WTC11 (cell line): ENCODE results near the gene CCSER1.

Source experiments
- ATF3 ChIP-seq: sonication (generic); formaldehyde crosslinking; conservative IDR thresholded peaks from 2 replicates; pipeline ENCODE4 v1.8.1; 2022; ENCODE audit warnings: mild to moderate bottlenecking, missing genetic modification reagents
- CTCF ChIP-seq: fragments of 200-600 bp; IDR thresholded peaks from 2 replicates; pipeline ENCODE4 v1.8.0; 2022; ENCODE audit warnings: antibody characterized with exemption

GRCh38 chr4:91127192-91127591, 1000.0 kb downstream of the CCSER1 start:
- TF ChIP-seq ATF3 (CRISPR knock-in tag) (no peak), CTCF (no peak)
